Occipital lobe (tissue), 2 donors: ENCODE data around the gene PDXDC1. TPM values are rescaled to one million over a fixed set of nuclear protein-coding genes. Genes with fewer than 3 reads are reported as not detected.
"Not testable (repeated sequence)": the region's sequence is repeated elsewhere in the genome, so short reads cannot be mapped to it uniquely, and the experiment has no call there.

ENCODE experiments used
- DNase-seq: peaks from one replicate; lab custom pipeline; 2025; lab: John Stamatoyannopoulos, UW
- total RNA-seq: library from RNA; depleted of rRNA; stranded (reverse); fragments of >200 nt; gene quantifications from one replicate; pipeline ENCODE4 v1.2.3, GENCODE V29; 2014

Gene PDXDC1
- total RNA-seq, 1 donor from 2014 or later, result 54.1 TPM

DNA sequence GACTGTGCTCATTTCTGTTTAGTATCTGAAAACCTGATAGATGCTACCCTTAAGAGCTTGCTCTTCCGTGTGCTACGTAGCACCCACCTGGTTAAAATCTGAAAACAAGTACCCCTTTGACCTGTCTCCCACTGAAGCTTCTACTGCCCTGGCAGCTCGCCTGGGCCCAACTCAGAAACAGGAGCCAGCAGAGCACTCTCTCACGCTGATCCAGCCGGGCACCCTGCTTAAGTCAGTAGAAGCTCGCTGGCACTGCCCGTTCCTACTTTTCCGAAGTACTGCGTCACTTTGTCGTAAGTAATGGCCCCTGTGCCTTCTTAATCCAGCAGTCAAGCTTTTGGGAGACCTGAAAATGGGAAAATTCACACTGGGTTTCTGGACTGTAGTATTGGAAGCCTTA, 62.2 kb downstream of the PDXDC1 start:
- no peak for DNase-seq

DNA sequence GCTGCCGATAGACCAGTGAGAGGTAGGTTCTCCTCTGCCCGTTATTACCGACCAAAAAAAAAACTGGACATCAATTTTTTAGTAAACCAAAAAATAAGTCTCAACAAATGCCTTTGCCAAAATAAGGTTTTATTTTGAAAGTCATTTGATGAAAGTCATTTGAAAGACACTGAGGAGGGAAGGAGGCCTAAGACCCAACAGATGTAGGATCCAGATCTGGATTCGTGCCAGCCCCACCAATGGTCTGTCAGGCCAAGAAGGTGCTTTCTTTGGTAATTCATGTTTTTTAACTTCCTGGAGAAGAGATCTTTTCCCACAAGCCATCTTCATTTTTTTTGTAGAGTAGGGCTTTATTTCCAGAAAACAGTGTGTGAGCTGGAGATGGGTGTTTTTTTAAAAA, 62.9 kb downstream of the PDXDC1 start:
- no peak for DNase-seq

DNA sequence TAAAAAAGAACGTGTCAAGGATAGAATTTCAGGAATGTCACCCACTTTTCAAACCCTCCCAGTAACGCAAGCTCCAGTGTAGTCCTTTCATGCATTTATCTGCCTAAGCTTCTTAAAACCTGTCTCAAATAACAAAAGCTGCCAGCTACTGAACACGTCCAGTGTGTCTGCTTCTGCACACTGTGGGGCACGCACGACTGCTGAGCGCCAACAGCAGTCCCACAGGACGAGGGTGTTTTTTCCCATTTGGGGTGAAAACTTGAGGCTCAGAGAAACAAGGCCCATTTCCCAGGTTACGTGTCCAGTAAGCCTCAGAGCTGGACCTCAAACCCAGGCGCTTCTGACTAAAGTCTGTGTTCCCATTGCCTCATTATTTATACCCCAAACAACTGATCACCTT, 63.9 kb downstream of the PDXDC1 start:
- DNase-seq, result no peak

DNA sequence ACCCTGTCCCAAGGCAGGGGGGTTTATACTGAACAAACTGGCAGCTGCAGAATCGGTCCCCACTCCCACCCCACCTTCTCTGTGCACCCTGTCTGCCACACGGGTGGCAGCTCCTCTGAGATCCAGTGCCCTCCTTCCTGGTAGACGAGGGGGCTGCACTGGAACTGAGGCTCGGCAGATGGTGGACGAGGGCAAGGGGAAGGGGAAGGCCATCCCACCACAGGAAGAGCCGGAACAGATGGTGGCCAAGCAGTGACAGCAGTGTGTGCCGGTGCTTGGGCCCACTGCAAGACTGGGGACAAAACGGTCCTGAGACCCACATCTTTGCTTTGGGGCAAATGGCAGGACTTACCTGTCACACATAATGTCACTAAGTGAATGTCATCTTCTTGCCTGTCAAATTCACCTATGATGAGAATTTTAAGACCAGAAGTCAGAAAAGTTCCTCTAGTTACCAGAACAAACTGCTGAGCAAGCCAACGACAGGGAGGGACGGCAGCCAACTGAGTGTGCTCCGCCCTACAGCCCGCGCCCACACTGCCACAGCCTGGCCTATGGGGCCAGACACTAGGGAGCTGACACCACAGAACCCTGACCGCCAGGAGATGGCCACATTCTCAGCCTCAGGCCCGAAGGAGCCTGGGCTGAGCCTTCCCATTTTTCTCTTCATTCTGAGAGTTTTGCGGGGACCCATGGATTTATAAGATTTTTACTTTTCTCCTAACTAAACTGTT, 66.6 kb downstream of the PDXDC1 start:
- no peak for DNase-seq

DNA sequence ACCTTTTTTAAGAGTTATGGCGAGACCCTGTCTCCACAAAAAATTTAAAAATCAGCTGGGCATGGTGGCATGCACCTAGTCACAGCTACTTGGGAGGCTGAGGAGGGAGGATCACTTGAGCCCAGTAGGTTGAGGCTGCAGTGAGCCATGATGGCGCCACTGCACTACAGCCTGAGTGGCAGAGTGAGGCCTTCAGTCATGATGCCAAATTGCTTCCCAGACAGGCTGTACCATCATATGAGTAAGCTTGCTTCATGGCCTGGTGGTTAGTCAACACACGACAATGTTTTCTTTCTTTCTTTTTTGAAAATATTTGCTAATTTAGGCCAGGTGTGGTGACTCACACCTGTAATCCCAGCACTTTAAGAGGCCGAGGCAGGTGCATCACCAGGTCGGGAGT, 68.5 kb downstream of the PDXDC1 start:
- DNase-seq, result no peak

DNA sequence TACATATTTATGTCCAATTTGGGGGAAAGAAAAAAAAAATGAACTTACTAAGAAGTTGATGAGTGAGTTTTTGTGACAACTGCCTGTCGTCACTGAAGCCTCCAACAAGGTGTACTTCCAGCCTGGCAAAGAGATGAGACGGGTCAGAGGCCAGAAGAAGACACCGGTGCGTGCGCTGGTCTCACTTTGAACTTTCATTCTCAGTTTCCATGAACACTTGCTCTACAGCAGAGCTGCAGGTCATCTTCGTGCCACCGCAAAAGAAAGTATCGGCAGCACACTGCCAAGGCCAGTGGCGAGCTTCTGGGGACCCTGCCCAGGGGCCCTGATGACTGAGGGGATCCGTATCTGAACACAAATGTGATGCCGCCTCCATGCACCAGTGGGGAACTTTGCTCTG, 69.5 kb downstream of the PDXDC1 start:
- DNase-seq, result no peak

DNA sequence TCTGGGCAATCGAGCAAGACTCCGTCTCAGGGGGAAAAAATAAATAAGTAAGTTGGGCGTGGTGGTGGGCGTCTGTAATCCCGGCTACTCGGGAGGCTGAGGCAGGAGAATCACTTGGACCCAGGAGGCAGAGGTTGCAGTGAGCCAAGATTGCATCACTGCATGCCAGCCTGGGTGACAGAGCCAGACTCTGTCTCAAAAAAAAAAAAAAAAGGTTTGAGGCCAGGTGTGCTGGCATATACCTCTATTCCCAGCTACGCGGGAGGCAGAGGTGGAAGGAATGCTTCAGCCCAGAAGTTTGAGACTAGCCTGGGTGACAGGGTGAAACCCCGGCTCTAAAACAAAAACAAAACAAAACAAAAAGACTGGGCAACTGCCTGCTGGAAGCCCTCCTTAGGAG, 70.4 kb downstream of the PDXDC1 start:
- not testable (repeated sequence) for DNase-seq

DNA sequence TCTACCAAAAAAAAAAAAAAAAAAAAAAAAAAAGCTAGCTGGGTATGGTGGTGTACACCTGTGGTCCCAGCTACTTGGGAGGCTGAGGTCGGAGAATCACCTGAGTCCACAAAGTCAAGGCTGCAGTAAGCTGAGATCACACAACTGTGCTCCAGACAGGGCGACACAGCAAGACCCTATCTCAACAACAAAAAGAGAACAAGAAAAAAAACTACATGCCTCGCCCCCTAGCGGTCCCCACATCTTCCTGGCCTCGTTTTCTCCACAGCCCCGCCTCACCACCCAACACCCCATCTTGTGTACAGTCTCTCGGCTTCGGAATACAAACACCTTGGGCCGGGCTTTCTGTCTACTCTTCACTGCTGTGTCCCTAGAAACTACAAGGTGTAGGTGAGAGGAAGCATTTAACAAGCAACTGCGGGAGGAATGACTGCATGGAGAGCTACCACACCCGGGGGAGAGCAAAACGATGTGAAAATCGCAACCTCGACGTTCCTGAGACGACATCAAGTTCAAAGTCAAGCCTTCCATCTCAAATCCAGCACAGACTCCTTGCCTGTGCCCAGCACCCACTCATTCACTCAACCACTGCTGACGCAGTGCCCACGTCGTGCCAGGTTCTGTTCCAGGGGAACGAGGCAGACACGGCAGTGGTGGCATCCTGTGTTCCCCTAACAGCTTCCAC, 72.0 kb downstream of the PDXDC1 start:
- no peak for DNase-seq

DNA sequence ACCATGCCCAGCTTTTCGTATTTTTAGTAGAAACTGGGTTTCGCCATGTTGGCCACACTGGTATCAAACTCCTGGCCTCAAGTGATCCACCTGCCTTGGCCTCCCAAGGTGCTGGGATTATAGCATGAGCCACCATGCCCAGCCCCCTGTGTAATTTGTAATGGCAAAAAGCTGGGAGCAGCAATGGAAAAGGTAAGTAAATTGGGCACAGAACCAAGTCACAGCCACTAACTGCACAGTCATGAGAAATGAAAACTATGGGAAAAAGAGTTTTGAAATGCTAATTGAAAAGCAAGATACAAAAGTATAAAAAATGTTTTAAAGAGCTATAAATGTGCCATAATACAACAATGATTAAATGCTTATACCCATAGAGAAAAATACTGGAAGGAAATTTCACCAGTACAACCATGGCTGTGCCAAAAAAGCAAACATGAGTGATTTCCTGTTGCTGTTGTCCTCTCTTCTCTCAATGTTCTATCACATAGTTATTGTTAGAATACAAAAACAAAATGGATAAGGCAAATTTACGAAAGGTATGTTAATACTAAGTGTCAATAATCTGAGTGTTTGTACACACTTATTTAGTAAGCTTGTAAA, 74.9 kb downstream of the PDXDC1 start:
- DNase-seq, result no peak

DNA sequence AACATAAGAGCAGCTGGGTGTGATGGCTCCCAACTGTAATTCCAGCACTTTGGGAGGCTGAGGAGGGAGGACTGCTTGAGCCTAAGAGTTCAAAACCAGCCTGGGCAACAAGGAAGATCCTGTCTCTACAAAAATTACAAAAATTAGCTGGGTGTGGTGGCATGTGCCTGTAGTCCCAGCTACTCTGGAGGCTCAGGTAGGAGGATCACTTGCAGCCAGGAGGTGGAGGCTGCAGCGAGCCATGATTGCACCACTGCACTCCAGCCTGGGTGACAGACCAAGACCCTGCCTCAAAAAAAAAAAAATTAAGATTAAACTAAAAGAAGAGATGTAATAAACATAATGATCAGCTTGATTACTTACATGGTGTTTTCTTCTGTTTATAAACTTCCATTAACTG, 75.6 kb downstream of the PDXDC1 start:
- not testable (repeated sequence) for DNase-seq

DNA sequence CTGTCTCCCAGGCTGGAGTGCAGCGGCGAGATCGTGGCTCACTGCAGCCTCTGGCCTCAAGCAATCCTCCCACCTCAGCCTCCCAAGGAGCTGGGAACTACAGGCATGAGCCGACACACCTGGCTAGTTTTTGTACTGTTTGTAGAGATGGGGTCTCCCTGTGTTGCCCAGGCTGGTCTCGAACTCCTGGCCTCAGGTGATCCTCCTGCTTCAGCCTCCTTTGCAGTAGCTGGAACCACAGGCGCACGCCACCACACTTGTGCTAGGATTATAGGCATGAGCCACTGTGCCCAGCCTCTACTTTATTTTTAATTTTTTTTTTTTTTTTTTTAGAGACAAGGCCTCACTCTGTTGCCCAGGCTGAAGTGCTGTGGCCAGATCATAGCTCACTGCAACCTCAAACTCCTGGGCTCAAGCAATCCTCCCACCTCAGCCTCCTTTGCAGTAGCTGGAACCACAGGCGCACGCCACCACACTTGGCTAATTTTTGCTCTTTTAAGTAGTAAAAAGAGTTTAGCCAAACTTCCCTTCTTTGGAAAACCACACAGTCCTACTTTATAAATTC, 76.6 kb downstream of the PDXDC1 start:
- no peak for DNase-seq

DNA sequence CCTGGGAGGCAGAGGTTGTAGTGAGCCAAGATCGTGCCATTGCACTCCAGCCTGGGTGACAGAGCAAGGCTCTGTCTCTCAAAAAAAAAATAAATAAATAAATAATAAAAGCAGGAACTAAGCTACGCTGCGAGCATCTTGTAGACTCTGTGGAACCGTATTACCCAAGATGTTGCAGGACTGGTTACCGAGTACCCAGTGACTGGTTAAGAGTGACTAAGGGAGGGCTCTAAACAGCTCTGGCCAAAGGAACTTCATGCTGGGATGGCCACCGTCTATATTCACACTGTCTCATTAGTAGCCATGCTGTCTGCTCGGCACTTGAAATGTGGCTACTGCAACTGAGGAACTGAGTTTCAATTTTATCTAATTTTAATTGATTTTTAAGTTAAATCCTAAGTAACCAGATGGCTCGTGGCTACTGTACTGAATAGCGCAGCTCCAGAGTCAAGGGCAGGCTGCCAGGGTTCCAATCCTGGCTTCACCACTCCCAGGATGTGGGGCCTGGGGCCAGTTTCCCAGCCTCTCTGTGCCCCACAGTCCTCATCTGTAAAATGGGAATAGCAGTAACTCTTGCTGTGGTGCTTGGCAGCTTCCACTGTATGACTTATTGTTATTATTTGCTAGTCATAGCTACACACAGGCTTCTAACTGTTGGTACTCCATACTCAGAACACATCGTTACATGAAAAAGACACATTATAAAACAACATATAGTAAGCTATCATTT, 78.1 kb downstream of the PDXDC1 start:
- no peak for DNase-seq

DNA sequence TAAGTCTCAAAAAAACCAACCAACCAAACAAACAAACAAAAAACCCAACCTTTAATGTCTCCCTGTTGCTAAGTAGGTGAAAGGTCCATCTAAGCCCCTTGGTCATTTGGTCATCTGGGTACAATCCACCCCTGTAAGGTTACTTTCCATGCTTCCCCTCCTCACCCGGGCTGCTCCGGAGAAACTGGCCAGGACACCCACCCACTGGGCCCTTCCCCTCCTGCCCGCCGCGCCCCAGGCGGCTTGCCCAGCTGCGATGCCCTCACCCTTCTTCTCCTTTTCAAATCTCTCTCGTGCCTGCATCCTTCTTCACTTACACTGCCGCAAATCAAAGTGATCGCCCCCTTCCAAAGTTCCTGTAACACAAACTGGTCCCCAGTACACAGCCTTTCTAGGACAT, 79.1 kb downstream of the PDXDC1 start:
- DNase-seq, result no peak

DNA sequence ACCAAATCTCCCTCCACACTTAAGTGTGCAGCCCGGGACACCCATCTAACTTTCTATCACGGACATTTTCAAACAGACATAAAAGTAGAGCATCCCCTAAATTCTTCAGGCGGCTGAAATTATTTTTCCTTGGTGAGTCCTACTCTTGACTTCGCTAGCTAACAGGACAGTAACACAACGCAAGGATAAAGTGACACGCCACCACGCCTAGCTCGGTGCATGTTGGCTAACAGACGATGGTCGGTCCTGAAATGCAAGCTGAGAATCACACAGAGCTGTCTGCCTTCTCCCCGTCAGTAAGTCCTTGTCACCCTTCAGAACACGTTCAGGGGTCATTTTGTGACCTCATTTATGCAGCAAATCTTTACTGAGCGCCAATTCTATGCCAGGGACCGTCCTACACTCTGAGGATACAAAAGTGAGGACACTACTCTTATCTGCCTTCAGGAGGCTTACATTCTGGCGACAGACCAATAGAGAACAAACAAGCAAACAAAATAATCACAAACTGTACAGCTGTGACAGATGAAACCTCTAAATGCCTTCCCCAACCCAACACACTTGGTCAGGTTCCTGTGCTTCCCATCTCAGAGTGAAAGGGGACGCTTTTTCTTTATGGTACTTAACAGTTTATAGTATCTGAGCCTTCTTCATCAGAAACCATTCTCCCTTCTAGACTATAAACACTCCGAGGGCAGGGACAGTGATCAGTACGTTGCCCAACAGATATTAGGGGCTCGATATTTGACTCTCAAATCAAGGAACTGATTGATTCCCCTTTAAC, 79.7 kb downstream of the PDXDC1 start:
- DNase-seq, result no peak

DNA sequence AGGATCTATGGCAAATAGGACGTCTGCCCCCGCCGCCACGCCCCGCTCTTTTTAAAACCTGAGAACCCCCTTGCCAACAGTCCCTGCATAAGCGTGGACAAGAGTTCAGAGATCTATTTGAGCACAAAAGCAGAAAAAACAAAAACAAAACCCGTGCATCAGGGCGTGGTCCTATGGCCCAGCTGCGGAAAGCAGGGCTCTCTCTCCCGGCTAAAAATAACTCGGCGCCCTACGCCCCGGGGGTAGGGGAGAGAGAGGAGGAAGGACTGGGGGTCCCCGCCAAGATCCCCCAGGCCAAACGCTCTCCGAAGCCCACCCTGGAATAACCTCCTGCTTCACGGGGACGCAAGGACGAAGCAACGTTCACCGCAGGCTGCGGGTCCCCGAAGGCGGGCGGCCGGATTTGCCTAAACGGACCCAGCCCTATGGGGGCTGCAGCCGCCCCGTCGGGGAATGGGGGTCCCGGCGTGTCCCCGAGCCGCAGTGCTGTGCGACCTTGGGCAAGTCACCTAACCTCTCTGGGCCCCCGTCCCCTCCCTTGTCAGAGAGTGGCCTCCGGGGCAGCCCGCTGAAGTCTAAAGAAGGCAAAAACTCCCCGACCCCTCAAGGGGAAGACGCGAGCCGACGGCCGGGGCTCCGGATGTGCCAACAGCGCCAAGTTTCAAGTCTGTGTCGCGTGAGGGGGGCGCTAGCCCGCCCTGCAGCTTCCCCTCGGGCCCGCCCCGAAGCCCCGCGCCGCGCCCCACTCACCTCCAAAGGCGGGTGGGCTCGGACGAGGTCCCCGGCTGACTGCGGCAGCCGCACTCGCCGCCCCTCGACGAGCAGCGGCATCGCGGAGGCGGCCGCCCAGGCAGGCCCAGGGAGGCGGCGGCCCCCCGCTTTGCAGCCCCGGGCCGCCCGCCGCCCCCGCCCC, 80.6 kb downstream of the PDXDC1 start:
- no peak for DNase-seq

DNA sequence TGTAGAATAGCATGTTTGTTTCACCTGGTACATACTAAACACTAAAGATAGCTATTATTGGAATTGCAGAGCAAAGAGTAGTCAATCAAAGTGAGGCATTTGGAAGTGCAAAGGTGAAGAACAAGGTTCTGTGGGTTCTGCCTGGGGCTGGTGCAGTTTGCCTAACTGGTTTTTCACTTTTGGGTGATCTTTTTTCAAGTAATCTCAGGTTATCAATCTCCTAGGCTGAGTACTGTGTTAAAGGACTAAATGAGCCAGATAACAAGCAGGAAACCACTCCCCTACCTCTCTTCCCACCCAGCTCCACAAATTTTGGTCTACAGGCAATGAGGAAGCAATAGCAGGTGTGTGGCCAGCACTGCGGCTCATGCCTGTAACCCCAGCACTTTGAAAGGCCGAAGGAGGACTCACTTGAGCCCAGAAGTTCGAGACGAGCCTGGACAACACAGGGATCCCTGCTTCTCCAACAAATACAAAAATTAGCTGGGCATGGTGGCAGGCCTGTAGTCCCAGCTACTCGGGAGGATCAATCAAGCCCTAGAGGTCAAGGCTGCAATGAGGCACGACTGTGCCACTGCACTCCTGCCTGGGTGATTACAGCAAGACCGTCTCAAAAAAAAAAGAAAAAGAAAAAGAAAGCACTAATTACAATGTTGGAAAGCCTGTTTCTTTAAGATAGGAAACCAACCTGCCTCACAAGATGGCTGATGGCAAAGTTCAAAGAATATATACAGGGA, 83.0 kb downstream of the PDXDC1 start:
- DNase-seq, result no peak

DNA sequence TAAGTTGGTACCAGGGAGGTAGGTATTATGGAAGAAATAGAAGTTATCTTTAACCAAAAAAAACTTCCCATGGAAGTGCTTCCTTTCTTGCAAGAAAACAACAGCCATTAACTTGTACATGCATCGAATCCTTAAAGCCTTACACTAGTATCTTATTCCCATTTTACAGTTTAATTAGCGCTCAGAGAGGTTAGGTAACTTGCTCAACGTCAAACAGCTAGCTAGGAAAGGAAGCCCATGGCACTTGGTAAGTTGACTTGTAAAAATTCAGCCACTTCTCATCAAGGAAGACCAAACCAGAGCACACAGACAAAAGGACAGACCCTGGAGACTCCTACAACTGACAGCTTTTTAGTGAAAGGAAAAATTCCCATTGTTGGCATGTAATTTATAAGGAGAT, 84.5 kb downstream of the PDXDC1 start:
- no peak for DNase-seq

DNA sequence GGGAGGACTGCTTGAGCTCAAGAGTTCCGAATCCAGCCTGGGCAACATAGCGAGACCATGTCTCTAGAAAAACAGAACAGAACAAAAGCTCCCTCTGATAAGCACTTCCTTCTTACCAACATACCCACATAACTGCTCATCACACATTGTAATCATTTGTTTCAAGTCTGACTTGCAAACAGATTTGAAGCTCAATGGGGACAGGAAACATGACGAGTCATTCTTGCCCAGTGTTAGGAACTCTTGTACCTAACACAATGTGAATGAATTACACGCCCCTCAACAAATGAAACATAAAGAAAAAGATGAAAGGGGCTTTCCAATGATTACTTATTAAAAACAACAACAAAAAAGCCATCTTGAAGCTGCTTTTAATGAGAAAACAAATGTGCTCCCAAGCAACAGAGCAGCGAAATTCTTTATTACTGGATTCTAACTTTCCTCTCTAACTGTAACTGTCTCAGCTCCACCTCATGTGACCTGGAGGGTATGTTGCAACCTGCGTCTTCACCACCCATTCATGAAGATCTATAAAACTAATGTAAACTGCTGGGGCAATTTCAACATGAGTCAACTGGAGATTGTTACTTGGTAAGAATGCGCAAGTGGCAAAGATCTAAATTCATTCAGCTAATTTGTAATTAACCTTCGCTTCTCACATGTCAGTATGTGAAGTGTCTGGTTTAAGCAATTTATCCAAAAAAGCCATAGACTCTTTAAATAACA, 87.4 kb downstream of the PDXDC1 start:
- not testable (repeated sequence) for DNase-seq

DNA sequence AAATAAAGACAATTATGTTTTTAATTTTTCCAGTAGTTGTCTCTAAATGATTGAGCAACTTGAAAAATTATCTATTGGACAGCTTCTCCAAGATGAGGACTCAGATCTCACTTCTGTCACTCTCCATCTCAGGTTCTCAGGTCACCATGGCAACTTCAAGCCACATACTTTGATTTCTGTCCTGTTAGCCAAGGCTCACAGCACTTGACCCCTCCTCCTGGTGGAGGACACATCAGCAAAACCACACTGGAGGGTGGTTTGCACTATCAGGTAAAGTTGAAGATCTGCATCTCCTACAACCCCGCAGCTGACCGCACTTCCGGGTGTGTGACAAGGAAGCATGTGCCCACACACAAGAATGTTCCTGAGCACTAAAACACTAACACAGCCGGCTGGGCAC, 91.1 kb downstream of the PDXDC1 start:
- DNase-seq, result not testable (repeated sequence)
